ENCODE data around the gene LILRB4.
A peak's percentile ranks its signal among the peaks of the same experiment; 100 is the strongest.
"Not testable (repeated sequence)": the region's sequence is repeated elsewhere in the genome, so short reads cannot be mapped to it uniquely, and the experiment has no call there.

The LILRB4 gene

GRCh38 chr19:54662730-54663129 lies at the start of gene LILRB4:
LILRB4 (plus strand) TSS chr19:54662985; CDS start chr19:54663034, 49 bp downstream.
- DNase-seq (ENCODE audit: low spot score), result no peak

DNA sequence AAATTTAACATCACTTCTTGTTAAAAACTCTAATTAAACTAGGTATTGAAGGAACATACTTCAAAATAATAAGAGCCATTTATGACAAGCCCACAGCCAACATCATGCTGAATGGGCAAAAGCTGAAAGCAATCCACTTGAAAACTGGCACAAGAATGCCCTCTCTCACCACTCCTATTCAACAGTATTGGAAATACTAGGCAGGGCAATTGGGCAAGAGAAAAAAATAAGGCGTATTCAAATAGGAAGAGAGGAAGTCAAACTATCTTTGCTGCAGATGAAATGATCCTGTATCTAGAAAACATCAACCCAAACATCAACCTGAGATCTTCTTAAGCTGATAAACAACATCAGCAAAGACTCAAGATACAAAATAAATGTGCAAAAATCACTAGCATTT lies 48.1 kb upstream of the LILRB4 start:
- no peak for DNase-seq (ENCODE audit: low spot score)

DNA sequence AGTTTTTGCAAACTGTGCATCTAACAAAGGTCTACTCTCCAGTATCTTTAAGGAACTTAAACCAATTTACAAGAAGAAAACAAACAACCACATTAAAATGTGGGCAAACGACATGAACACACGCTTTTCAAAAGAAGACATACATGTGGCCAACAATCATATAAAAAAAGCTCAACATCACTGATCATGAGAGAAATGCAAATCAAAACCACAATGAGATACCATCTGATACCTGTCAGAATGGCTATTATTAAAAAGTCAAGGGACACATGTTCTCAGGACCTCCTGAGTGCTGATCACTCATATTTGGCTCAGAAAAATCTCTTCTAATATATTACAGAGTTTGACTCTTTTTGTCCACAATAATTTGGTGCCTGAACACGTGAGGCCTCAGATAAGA lies 46.7 kb upstream of the LILRB4 start:
- no peak for DNase-seq (ENCODE audit: low spot score)

DNA sequence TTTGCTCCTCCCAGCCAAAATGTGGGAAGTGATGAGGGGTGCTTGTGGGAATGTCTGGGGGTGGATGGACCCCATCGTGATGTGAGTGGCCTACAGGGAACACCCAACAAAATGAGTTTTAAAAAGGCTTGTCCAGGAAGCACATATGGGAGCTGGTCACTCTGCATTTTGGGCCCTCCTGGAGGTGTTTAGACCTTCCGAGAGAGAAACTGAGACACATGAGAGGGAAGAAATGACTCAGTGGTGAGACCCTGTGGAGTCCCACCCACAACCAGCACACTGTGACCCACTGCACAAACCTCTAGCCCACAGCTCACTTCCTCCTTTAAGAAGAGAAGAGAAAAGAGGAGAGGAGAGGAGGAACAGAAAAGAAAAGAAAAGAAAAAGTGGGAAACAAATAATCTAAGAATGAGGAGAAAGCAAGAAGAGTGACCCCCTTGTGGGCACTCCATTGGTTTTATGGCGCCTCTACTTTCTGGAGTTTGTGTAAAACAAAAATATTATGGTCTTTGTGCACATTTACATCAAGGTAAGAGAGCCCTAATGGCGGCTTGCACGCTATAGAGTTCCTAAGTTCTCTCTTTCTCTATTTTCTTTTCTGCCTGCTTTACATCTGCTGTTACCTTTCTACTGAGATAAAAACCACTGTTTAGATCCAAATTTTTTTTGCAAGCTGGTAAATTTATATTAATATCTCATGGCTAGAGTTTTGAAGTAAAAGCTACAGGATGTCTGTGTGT lies 45.8 kb upstream of the LILRB4 start:
- DNase-seq (ENCODE audit: low spot score), result no peak

- DNase-seq (ENCODE audit: low spot score), result no peak
These were observed 42.3 kb upstream of the LILRB4 start for GRCh38 chr19:54620464-54620863.

GRCh38 chr19:54622431-54622830 lies 40.4 kb upstream of the LILRB4 start:
- no peak for DNase-seq (ENCODE audit: low spot score)

DNA sequence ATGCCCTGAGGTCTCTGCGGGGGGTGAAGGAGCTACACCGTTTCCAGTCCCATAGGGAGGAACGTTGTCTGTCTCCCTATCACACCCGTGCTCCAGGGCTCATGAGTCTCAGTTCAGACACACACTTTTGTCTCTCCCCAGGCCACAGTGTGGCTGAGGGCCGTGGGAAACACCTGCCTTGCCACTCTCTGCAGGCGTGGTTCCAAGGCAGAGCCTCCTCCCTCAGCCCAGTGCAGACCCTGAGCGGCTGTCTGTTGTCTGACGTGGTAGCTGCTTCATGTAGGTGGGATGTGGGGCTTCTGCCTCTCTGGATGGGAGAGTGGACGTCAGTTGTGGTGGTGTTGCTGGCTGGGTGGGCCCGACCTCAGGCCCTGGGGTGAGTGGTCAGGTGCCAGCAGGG lies 38.6 kb upstream of the LILRB4 start:
- DNase-seq (ENCODE audit: low spot score), result not testable (repeated sequence)

DNA sequence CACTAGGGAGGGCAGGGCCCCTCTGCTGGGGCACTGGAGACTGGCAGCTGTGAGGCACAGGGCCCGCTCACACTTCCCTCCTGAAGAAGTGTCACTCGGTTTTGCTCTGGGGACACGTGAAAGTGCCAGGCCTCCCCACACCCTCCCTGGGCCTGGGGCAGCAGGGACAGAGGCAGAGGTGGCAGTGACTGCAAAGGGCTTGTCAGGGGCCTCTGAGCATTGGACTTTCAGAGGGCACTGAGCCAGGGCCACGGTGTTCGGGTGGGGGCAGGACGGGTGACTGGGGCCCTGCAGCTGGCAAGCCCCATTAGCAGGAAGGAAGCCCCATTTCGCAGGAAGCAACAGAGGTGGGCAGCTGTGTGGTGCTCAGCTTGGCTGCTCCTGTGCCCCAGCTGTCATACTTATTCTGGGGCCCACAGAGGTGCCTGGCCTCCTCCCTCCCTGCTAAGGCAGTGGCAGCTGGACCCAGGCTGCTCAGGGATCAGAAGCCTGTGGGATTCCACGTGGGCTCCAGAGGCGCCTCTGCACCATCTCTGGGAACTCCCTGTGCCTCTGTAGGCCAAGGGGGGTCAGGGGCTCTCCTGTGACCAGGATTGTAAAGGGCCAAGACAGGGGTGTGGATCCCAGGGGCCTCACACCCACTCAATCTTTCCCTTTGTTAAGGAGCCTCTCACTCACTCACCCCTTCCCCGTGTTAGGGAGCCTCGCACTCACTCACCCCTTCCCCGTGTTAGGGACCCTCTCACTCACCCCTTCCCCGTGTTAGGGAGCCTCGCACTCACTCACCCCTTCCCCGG lies 37.7 kb upstream of the LILRB4 start:
- peak; percentile 8 for DNase-seq (ENCODE audit: low spot score)

GRCh38 chr19:54626757-54627156 lies 36.0 kb upstream of the LILRB4 start:
- no peak for DNase-seq (ENCODE audit: low spot score)

DNA sequence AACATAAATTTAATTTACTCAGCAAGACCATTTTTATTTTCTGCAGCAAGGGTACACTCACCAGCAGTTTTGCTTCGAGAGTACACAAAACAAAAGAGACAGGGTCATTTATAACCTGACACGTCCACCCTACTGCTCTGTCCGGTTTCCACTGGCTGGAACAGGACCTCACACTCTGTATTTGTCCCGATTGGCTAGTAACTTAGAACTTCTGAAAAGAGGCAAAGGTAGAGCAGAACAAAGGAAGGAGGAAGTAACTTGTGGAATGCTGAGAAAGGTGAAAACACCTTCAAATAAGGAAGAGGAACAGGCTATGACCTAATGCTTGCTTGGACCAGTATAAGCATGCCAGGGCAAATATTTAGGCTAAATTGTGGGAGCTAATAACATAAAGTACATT lies 34.9 kb upstream of the LILRB4 start:
- DNase-seq (ENCODE audit: low spot score), result not testable (repeated sequence)

- not testable (repeated sequence) for DNase-seq (ENCODE audit: low spot score)
These were observed 32.5 kb upstream of the LILRB4 start, which contains the start of gene LILRB1 for GRCh38 chr19:54630262-54630661. LILRB1 (plus strand) TSS chr19:54630484; CDS start chr19:54631074, 590 bp downstream.

GRCh38 chr19:54630782-54631181 lies 32.0 kb upstream of the LILRB4 start:
- DNase-seq (ENCODE audit: low spot score), result no peak

GRCh38 chr19:54631489-54632337 lies 31.1 kb upstream of the LILRB4 start:
- not testable (repeated sequence) for DNase-seq (ENCODE audit: low spot score)

- DNase-seq (ENCODE audit: low spot score), result not testable (repeated sequence)
These were observed 30.3 kb upstream of the LILRB4 start for GRCh38 chr19:54632517-54632916.

GRCh38 chr19:54633401-54633800 lies 29.4 kb upstream of the LILRB4 start:
- DNase-seq (ENCODE audit: low spot score), result no peak

DNA sequence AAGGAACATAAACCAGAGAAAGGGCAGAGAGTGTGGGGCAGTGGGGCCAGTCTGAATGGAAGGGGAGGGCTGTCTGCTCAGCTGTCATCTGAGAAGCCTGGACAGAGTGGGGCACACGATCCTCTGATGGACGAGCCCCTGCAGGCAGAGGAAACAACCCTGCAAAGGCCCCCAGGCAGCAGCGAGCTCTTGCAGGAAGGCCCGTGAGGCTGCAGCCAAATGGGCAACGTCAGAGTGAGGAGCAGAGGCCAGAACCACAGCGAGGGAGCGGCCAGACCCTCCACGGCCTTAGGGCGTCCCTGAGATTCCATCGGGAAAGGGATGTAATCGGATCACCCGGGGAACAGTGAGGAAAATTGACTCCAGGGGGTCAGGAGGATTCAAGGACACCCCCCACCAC lies 26.7 kb upstream of the LILRB4 start:
- DNase-seq (ENCODE audit: low spot score), result not testable (repeated sequence)

DNA sequence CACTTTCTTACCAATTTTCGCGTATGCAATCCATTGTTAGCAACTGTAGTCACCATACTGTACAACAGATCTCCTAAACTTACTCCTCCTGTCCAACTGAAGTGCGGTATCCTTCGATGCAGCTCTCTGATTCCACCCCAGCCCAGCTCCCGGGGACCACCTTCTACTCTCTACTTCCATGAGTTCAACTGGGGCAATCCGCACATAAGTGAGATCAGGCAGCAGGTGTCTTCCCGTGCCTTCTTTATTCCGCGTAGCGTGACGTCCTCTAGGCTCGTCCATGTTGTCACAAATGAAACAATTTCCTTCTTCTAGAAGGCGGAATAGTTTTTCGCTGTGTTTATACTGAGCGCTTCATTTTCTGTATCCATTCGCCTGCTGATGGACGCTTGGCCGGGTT lies 24.1 kb upstream of the LILRB4 start:
- no peak for DNase-seq (ENCODE audit: low spot score)

DNA sequence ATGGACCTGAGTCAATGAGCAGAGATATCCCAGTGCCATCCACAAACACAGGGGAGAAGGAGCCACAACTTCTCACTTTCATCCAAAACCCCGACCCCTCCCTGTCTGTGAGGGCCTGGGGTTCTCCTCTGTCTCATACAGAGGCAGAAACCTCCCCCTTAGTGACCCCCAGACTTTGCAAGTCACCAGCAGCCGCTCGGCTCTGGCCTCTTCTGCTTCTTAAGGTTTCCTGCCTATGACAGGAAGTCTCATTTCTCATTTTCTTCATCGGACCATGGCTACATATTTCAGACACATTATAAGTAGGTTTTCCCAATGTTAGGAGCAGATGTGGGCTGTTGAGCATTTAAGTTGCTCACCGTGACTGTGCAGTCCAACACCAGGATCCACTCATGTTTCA lies 19.8 kb upstream of the LILRB4 start:
- not testable (repeated sequence) for DNase-seq (ENCODE audit: low spot score)

DNA sequence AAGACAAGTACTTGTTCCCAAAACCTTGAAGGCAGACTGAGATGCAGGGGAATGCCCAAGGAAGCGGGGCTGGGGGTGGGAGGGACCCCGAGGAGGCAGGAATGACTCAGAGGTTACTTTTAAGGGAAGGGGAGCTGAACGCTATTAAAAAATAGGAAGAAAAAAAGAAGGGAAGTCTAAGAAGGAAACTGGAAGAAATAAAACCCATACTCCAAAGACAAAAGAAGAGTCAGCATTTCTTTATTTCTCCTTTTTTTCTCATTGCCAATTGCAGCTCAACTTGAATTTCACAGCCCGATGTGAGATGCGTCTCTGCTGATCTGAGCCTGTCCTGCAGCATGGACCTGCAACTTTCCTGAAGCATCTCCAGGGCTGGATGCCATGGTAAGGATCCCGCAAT lies 19.2 kb upstream of the LILRB4 start:
- DNase-seq (ENCODE audit: low spot score), result not testable (repeated sequence)

GRCh38 chr19:54644056-54644455 lies 18.7 kb upstream of the LILRB4 start:
- DNase-seq (ENCODE audit: low spot score), result no peak

DNA sequence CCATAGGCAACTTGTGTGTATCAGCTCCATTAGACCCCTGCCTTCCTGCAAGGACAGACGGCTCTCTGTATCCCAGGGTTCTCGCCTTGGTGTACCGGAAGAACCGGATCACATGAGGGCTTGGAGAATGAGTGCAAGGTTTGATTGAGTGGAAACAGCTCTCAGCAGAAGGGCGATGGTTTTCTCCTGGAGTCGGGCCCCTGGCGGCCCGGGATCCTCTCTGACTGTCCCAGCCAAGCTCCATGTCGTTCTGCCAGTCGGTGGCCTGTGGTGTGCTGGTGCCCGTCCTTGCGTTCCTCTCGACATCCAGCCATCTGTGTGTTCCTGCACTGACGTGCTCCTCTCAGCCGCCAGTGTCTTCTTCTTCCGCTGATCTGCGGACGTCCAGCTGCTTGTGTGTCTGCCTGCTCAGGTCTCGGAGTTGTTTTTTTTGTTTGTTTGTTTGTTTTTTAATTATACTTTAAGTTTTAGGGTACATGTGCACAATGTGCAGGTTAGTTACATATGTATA lies 16.4 kb upstream of the LILRB4 start:
- no peak for DNase-seq (ENCODE audit: low spot score)

DNA sequence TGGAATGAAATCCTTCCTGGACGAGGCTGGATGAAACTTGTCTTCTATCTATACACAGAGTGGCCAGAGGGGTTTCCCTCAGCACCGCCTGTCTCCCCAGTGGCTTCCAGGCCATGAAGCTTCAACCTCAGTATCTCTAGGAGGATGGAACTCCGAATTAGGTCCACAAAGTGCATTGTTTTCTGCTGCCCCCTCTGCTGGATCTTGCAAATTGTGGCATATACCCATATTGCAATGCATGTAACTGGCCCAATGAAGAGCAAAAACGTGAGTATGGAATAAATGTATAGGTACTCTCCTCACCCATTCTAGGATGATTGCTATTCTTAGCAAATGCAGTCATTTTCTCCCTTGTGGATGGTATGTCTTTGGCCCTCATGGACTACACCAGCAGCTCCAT lies 14.7 kb upstream of the LILRB4 start:
- no peak for DNase-seq (ENCODE audit: low spot score)

Measured in NAMALWA (cell line).